Astrocyte of the spinal cord (primary cell): Measurements from ENCODE around the gene GPR173.

ENCODE experiments used
- DNase-seq: peaks from one replicate; pipeline ENCODE4 v3.0.0; 2011; ENCODE audit warnings: low read depth, low spot score
- H3K4me3 ChIP-seq: 2 replicates; pipeline ENCODE4 v1.5.1; 2011; ENCODE audit warnings: low read depth, mild to moderate bottlenecking, low read length, moderate library complexity
- CTCF ChIP-seq: IDR thresholded peaks from 2 replicates; pipeline ENCODE4 v1.5.1; 2012; ENCODE audit warnings: low read depth, mild to moderate bottlenecking, low read length, inconsistent platforms
- in situ Hi-C: cut with HindIII; loops from 2 replicates; pipeline ENCODE4 v1.10.0; 2017; ENCODE audit warnings: low sequenced_read_pairs

GPR173 gene

DNA sequence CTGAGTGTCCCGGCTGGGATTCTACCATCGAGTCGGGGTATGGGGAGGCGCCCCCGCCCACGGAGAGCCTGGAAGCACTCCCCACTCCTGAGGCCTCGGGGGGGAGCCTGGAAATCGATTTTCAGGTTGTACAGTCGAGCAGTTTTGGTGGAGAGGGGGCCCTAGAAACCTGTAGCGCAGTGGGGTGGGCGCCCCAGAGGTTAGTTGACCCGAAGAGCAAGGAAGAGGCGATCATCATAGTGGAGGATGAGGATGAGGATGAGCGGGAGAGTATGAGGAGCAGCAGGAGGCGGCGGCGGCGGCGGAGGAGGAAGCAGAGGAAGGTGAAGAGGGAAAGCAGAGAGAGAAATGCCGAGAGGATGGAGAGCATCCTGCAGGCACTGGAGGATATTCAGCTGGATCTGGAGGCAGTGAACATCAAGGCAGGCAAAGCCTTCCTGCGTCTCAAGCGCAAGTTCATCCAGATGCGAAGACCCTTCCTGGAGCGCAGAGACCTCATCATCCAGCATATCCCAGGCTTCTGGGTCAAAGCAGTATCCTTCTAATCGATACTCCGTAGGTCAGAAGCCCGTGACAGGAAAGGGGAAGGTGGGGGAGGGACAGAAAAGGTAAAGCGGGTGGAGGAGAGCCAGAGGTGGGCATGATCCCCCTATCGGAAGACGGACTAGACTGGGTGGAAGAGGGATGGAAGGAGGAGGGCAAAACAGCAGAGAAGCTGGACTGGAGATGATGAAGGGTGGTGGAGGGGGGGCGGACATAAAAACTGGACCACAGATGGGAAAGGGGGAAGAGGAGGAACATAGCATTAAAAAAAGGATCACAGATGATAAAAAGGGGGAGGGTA is 34.4 kb downstream of the GPR173 start:
- no peak for TF ChIP-seq CTCF
- in situ Hi-C loops = no loop called here
- H3K4me3 ChIP-seq = peak overlapping the region; percentile 71
- no peak for DNase-seq

GRCh38 chrX:53084043-53084570 is 35.5 kb downstream of the GPR173 start:
- H3K4me3 ChIP-seq = no peak overlapping the region
- no peak for DNase-seq
- TF ChIP-seq CTCF = no peak
- in situ Hi-C loops = no loop called here

DNA sequence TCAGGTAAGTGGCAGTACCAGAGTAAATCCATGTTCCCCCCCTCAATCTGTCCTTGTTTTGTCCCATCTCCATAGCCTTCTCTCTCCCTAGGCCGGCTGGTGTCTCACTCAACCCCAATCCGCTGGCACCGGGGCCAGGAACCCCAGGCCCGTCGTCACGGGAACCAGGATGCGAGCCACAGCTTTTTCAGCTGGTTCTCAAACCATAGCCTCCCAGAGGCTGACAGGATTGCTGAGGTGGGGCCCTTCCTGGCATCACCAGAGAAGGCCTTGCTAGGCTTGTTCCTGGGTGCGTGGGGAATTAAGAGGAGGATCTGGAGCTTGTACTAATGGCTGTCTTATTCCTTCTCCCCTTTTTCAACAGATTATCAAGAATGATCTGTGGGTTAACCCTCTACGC is 36.3 kb downstream of the GPR173 start:
- no peak for DNase-seq
- in situ Hi-C loops = no loop called here
- no peak overlapping the region for H3K4me3 ChIP-seq
- TF ChIP-seq CTCF = no peak

- H3K4me3 ChIP-seq = no peak overlapping the region
- no peak for TF ChIP-seq CTCF
- in situ Hi-C loops = no loop called here
- DNase-seq = no peak
Observed at GRCh38 chrX:53085661-53086229, 37.2 kb downstream of the GPR173 start.

DNA sequence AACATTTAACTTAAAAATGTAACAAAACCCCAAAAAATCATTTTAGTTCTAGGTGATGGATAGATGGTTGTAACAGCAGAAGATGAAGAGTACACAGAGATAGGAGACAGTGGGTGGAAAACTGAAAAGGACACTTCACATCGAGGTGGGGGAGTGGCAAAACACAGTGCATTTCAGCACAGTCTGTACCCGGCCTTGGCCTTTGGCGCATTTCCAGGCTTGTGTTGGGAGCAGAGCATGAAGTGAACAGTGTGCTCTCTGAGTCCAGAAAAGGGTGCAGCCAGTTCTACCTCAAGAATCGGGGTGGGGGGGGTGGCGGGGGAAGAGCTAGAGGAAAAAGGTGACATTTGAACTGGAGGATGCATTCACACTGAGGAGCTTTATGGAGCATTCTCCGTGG is 37.9 kb downstream of the GPR173 start:
- in situ Hi-C loops = no loop called here

GRCh38 chrX:53087388-53087831 is 38.8 kb downstream of the GPR173 start:
- in situ Hi-C loops = no loop called here
- DNase-seq = no peak
- TF ChIP-seq CTCF = no peak
- H3K4me3 ChIP-seq = no peak overlapping the region

More for the DNA sequence above, 37.9 kb downstream of the GPR173 start:
- no peak for TF ChIP-seq CTCF
- no peak overlapping the region for H3K4me3 ChIP-seq
- no peak for DNase-seq
